ENCODE results near the gene BDKRB2.
A peak's percentile ranks its signal among the peaks of the same experiment; 100 is the strongest.

Gene BDKRB2

GRCh38 chr14:96272777-96273473 is 68.3 kb downstream of the BDKRB2 start:
- no peak for TF ChIP-seq CTCF (IDR thresholded peaks at IDR 0.05; ENCODE audit: extremely low read depth, missing control alignments)
- DNase-seq (ENCODE audit: low spot score) = no peak

- TF ChIP-seq CTCF (IDR thresholded peaks at IDR 0.05; ENCODE audit: extremely low read depth, missing control alignments) = no peak
- no peak for DNase-seq (ENCODE audit: low spot score)
Measured at GRCh38 chr14:96273629-96274028, 69.0 kb downstream of the BDKRB2 start.

- no peak for DNase-seq (ENCODE audit: low spot score)
- TF ChIP-seq CTCF (IDR thresholded peaks at IDR 0.05; ENCODE audit: extremely low read depth, missing control alignments) = no peak
Measured at GRCh38 chr14:96274122-96274521, 69.5 kb downstream of the BDKRB2 start.

- TF ChIP-seq CTCF (IDR thresholded peaks at IDR 0.05; ENCODE audit: extremely low read depth, missing control alignments) = no peak
- DNase-seq (ENCODE audit: low spot score) = no peak
Measured at GRCh38 chr14:96274543-96274942, 69.9 kb downstream of the BDKRB2 start.

GRCh38 chr14:96275177-96276112 is 70.8 kb downstream of the BDKRB2 start:
- DNase-seq (ENCODE audit: low spot score) = peak; percentile 76

GRCh38 chr14:96277890-96278289 is 73.3 kb downstream of the BDKRB2 start:
- TF ChIP-seq CTCF (IDR thresholded peaks at IDR 0.05; ENCODE audit: extremely low read depth, missing control alignments) = no peak
- DNase-seq (ENCODE audit: low spot score) = no peak

More at GRCh38 chr14:96275177-96276112, 70.8 kb downstream of the BDKRB2 start:
- peak; percentile 88 for TF ChIP-seq CTCF (IDR thresholded peaks at IDR 0.05; ENCODE audit: extremely low read depth, missing control alignments)

- no peak for TF ChIP-seq CTCF (IDR thresholded peaks at IDR 0.05; ENCODE audit: extremely low read depth, missing control alignments)
- no peak for DNase-seq (ENCODE audit: low spot score)
Measured at GRCh38 chr14:96279564-96279963, 74.9 kb downstream of the BDKRB2 start.

All from GM20000 (cell line).